GM23338 (cell line): ENCODE data around the gene EPHB2. TPM values are rescaled to one million over a fixed set of nuclear protein-coding genes. Genes with fewer than 3 reads are reported as not detected.

ENCODE experiments used
- ATAC-seq: fragments of 200-7000 bp; cut with Tn5 transposase; 3 replicates; pipeline ENCODE4 v1.9.1; 2020
- DNase-seq: peaks from one replicate; pipeline ENCODE4 v3.0.0-alpha.2; 2015; ENCODE audit warnings: low spot score
- H2AFZ ChIP-seq: fragments of 200-600 bp; sonication (generic); 2 replicates; pipeline ENCODE4 v1.8.0; 2016; ENCODE audit warnings: antibody characterized with exemption, mild to moderate bottlenecking, moderate library complexity
- H3F3A ChIP-seq: fragments of 200-600 bp; sonication (generic); replicated peaks from 2 replicates; pipeline ENCODE4 v1.8.0; 2017; ENCODE audit warnings: antibody characterized with exemption, mixed run types, low read depth
- H3K27ac ChIP-seq: fragments of 200-600 bp; sonication (generic); 2 replicates; pipeline ENCODE4 v1.6.1; 2016; ENCODE audit warnings: low read depth
- H3K27me3 ChIP-seq: fragments of 200-600 bp; sonication (generic); 2 replicates; pipeline ENCODE4 v1.8.0; 2016; ENCODE audit warnings: mild to moderate bottlenecking, mixed run types, moderate library complexity; ENCODE audit not compliant: insufficient read depth
- H3K36me3 ChIP-seq: fragments of 200-600 bp; sonication (generic); 2 replicates; pipeline ENCODE4 v1.8.0; 2016; ENCODE audit warnings: mild to moderate bottlenecking; ENCODE audit not compliant: insufficient read depth
- H3K4me1 ChIP-seq: fragments of 200-600 bp; sonication (generic); 2 replicates; pipeline ENCODE4 v1.8.0; 2016; ENCODE audit warnings: mild to moderate bottlenecking, moderate library complexity; ENCODE audit not compliant: insufficient read depth
- H3K4me2 ChIP-seq: fragments of 200-600 bp; sonication (generic); 2 replicates; pipeline ENCODE4 v1.7.1; 2017; ENCODE audit warnings: mixed run types
- H3K4me3 ChIP-seq: fragments of 200-600 bp; sonication (generic); 2 replicates; pipeline ENCODE4 v1.6.1; 2016; ENCODE audit warnings: mixed run types
- H3K79me2 ChIP-seq: fragments of 200-600 bp; sonication (generic); replicated peaks from 2 replicates; pipeline ENCODE4 v1.8.0; 2017; ENCODE audit warnings: mild to moderate bottlenecking; ENCODE audit not compliant: insufficient read depth
- H3K9me2 ChIP-seq: fragments of 200-600 bp; sonication (generic); 2 replicates; pipeline ENCODE4 v1.8.0; 2017; ENCODE audit not compliant: insufficient read depth
- H4K20me1 ChIP-seq: fragments of 200-600 bp; sonication (generic); replicated peaks from 2 replicates; pipeline ENCODE4 v1.8.0; 2017; ENCODE audit warnings: mild to moderate bottlenecking; ENCODE audit not compliant: insufficient read depth
- H3K27ac Mint-ChIP-seq: 2 replicates; pipeline ENCODE4 v1.8.0; 2020; ENCODE audit warnings: inconsistent platforms, mild to moderate bottlenecking, moderate library complexity, mixed read lengths
- H3K27me3 Mint-ChIP-seq: 3 replicates; pipeline ENCODE4 v1.8.0; 2022; ENCODE audit warnings: low read depth, mild to moderate bottlenecking, moderate library complexity, mixed read lengths, inconsistent platforms; ENCODE audit not compliant: insufficient read depth, poor library complexity
- H3K36me3 Mint-ChIP-seq: 3 replicates; pipeline ENCODE4 v1.8.0; 2021; ENCODE audit warnings: low read depth, mild to moderate bottlenecking, inconsistent platforms, moderate library complexity, mixed read lengths
- H3K4me1 Mint-ChIP-seq: 3 replicates; pipeline ENCODE4 v1.8.0; 2020; ENCODE audit warnings: mild to moderate bottlenecking, inconsistent platforms, mixed read lengths
- H3K4me3 Mint-ChIP-seq: 3 replicates; pipeline ENCODE4 v1.8.0; 2021; ENCODE audit warnings: moderate library complexity, mild to moderate bottlenecking, inconsistent platforms, mixed read lengths
- H3K9me3 Mint-ChIP-seq: 3 replicates; pipeline ENCODE4 v1.8.0; 2020; ENCODE audit warnings: moderate library complexity, mild to moderate bottlenecking, inconsistent platforms, mixed read lengths
- CREB1 ChIP-seq: fragments of 250-450 bp; sonication (Bioruptor Pico); IDR thresholded peaks from 2 replicates; pipeline ENCODE4 v1.5.0; 2020; ENCODE audit warnings: low read depth, mild to moderate bottlenecking, moderate library complexity
- EZH2phosphoT487 ChIP-seq: fragments of 200-600 bp; sonication (generic); IDR thresholded peaks from one replicate; pipeline ENCODE4 v1.8.1; 2018; ENCODE audit warnings: antibody characterized with exemption; ENCODE audit not compliant: unreplicated experiment
- JUNB ChIP-seq: IDR thresholded peaks from one replicate; pipeline ENCODE4 v1.6.1; 2016; ENCODE audit warnings: antibody characterized with exemption; ENCODE audit not compliant: unreplicated experiment
- NANOG ChIP-seq: IDR thresholded peaks from 2 replicates; pipeline ENCODE4 v1.6.1; 2016; ENCODE audit warnings: antibody characterized with exemption, borderline replicate concordance
- STAT1 ChIP-seq: IDR thresholded peaks from one replicate; pipeline ENCODE4 v1.6.1; 2016; ENCODE audit warnings: antibody characterized with exemption; ENCODE audit not compliant: unreplicated experiment
- polyA plus RNA-seq: library from polyadenylated mRNA; unstranded; fragments of >200 nt; fragmentation: Nextera tagmentation; extraction: Ambion mirVana; gene quantifications from 2 replicates; pipeline ENCODE4 v1.2.1, GENCODE V29; 2016
- total RNA-seq: library from RNA; depleted of rRNA; stranded (reverse); fragments of >200 nt; shearing (Covaris generic); gene quantifications from 2 replicates; pipeline ENCODE4 v1.2.3, GENCODE V29; 2014
- TF ChIP-seq, protein P1 (sequence below): IDR thresholded peaks from one replicate; pipeline ENCODE4 v1.6.1; 2018; ENCODE audit warnings: antibody characterized with exemption; ENCODE audit not compliant: unreplicated experiment
- TF ChIP-seq, protein P2 (sequence below): fragments of 250-450 bp; sonication (Bioruptor Pico); IDR thresholded peaks from 2 replicates; pipeline ENCODE4 v1.5.0; 2020; ENCODE audit warnings: mild to moderate bottlenecking, moderate library complexity
- TF ChIP-seq, protein P3 (sequence below): IDR thresholded peaks from 2 replicates; pipeline ENCODE4 v1.6.1; 2016; ENCODE audit warnings: antibody characterized with exemption

EPHB2 gene
- total and polyA plus RNA-seq, 2 experiments from 2014 or later, result 4.1 to 20.1 TPM

DNA sequence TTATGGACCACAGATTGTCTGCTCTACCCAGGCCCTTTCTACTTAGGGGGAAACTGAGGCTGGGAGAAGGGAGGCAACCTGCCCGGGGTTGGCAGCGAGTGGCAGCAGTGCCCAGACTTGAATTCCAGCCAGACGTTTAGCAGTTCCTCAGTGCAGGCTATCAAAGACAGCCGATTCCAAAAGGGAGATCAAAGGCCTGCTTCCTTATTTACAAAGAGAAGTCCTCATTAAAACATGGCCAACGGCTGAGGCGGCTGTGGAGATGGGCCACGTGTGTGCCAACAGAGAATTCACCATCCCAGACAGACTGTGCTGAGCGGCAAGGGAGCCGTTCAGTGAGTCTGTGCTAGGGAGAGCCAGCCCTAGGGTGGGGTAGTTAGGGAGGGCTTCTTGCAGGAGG, 29.9 kb upstream of the EPHB2 start:
- H3K4me3 Mint-ChIP-seq, result no peak overlapping the region
- DNase-seq (no peak), ATAC-seq (no peak)
- Histone ChIP-seq H4K20me1 (no peaks in the 10 kb centered on the region), H2AFZ (no peak overlapping the region), H3F3A (peaks cover 9% of the 10 kb centered on the region), H3K36me3 (no peaks in the 10 kb centered on the region), H3K4me2 (no peak overlapping the region), H3K4me3 (no peak overlapping the region), H3K4me1 (peaks cover 9% of the 10 kb centered on the region), H3K9me2 (no peaks in the 10 kb centered on the region), H3K27ac (no peak overlapping the region), H3K27me3 (no peaks in the 10 kb centered on the region), H3K79me2 (no peaks in the 10 kb centered on the region)
- H3K4me1 Mint-ChIP-seq, result peaks cover 2% of the 10 kb centered on the region
- H3K36me3 Mint-ChIP-seq, result no peaks in the 10 kb centered on the region
- H3K9me3 Mint-ChIP-seq, result no peaks in the 10 kb centered on the region
- peaks cover 4% of the 10 kb centered on the region for H3K27me3 Mint-ChIP-seq
- TF ChIP-seq NANOG, result no peak
- TF ChIP-seq STAT1, result no peak
- TF ChIP-seq JUNB, result no peak
- no peak for TF ChIP-seq CREB1 (CRISPR knock-in tag)
- no peak for TF ChIP-seq EZH2phosphoT487
- TF ChIP-seq, protein P1, sequence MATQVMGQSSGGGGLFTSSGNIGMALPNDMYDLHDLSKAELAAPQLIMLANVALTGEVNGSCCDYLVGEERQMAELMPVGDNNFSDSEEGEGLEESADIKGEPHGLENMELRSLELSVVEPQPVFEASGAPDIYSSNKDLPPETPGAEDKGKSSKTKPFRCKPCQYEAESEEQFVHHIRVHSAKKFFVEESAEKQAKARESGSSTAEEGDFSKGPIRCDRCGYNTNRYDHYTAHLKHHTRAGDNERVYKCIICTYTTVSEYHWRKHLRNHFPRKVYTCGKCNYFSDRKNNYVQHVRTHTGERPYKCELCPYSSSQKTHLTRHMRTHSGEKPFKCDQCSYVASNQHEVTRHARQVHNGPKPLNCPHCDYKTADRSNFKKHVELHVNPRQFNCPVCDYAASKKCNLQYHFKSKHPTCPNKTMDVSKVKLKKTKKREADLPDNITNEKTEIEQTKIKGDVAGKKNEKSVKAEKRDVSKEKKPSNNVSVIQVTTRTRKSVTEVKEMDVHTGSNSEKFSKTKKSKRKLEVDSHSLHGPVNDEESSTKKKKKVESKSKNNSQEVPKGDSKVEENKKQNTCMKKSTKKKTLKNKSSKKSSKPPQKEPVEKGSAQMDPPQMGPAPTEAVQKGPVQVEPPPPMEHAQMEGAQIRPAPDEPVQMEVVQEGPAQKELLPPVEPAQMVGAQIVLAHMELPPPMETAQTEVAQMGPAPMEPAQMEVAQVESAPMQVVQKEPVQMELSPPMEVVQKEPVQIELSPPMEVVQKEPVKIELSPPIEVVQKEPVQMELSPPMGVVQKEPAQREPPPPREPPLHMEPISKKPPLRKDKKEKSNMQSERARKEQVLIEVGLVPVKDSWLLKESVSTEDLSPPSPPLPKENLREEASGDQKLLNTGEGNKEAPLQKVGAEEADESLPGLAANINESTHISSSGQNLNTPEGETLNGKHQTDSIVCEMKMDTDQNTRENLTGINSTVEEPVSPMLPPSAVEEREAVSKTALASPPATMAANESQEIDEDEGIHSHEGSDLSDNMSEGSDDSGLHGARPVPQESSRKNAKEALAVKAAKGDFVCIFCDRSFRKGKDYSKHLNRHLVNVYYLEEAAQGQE, result no peak
- TF ChIP-seq, protein P2, sequence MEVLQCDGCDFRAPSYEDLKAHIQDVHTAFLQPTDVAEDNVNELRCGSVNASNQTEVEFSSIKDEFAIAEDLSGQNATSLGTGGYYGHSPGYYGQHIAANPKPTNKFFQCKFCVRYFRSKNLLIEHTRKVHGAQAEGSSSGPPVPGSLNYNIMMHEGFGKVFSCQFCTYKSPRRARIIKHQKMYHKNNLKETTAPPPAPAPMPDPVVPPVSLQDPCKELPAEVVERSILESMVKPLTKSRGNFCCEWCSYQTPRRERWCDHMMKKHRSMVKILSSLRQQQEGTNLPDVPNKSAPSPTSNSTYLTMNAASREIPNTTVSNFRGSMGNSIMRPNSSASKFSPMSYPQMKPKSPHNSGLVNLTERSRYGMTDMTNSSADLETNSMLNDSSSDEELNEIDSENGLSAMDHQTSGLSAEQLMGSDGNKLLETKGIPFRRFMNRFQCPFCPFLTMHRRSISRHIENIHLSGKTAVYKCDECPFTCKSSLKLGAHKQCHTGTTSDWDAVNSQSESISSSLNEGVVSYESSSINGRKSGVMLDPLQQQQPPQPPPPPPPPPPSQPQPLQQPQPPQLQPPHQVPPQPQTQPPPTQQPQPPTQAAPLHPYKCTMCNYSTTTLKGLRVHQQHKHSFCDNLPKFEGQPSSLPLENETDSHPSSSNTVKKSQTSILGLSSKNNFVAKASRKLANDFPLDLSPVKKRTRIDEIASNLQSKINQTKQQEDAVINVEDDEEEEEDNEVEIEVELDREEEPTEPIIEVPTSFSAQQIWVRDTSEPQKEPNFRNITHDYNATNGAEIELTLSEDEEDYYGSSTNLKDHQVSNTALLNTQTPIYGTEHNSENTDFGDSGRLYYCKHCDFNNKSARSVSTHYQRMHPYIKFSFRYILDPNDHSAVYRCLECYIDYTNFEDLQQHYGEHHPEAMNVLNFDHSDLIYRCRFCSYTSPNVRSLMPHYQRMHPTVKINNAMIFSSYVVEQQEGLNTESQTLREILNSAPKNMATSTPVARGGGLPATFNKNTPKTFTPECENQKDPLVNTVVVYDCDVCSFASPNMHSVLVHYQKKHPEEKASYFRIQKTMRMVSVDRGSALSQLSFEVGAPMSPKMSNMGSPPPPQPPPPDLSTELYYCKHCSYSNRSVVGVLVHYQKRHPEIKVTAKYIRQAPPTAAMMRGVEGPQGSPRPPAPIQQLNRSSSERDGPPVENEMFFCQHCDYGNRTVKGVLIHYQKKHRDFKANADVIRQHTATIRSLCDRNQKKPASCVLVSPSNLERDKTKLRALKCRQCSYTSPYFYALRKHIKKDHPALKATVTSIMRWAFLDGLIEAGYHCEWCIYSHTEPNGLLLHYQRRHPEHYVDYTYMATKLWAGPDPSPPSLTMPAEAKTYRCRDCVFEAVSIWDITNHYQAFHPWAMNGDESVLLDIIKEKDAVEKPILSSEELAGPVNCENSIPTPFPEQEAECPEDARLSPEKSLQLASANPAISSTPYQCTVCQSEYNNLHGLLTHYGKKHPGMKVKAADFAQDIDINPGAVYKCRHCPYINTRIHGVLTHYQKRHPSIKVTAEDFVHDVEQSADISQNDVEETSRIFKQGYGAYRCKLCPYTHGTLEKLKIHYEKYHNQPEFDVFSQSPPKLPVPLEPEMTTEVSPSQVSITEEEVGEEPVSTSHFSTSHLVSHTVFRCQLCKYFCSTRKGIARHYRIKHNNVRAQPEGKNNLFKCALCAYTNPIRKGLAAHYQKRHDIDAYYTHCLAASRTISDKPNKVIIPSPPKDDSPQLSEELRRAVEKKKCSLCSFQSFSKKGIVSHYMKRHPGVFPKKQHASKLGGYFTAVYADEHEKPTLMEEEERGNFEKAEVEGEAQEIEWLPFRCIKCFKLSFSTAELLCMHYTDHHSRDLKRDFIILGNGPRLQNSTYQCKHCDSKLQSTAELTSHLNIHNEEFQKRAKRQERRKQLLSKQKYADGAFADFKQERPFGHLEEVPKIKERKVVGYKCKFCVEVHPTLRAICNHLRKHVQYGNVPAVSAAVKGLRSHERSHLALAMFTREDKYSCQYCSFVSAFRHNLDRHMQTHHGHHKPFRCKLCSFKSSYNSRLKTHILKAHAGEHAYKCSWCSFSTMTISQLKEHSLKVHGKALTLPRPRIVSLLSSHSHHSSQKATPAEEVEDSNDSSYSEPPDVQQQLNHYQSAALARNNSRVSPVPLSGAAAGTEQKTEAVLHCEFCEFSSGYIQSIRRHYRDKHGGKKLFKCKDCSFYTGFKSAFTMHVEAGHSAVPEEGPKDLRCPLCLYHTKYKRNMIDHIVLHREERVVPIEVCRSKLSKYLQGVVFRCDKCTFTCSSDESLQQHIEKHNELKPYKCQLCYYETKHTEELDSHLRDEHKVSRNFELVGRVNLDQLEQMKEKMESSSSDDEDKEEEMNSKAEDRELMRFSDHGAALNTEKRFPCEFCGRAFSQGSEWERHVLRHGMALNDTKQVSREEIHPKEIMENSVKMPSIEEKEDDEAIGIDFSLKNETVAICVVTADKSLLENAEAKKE, result no peak
- TF ChIP-seq, protein P3, sequence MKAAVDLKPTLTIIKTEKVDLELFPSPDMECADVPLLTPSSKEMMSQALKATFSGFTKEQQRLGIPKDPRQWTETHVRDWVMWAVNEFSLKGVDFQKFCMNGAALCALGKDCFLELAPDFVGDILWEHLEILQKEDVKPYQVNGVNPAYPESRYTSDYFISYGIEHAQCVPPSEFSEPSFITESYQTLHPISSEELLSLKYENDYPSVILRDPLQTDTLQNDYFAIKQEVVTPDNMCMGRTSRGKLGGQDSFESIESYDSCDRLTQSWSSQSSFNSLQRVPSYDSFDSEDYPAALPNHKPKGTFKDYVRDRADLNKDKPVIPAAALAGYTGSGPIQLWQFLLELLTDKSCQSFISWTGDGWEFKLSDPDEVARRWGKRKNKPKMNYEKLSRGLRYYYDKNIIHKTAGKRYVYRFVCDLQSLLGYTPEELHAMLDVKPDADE, result no peak
- no peak overlapping the region for H3K27ac Mint-ChIP-seq
